ENCODE measurements around the gene TBC1D22A.

TBC1D22A gene

GRCh38 chr22:47034905-47035419 lies 272.5 kb downstream of the TBC1D22A start:
- H3K27me3 ChIP-seq (ENCODE audit: low read depth, low read length): no peaks in the 10 kb centered on the region
- H3K36me3 ChIP-seq (replicated peaks; ENCODE audit: low read depth, low read length): peaks cover 32% of the 10 kb centered on the region
- TF ChIP-seq CTCF (IDR thresholded peaks at IDR 0.05; ENCODE audit: low read depth, low read length) (no peak), EZH2phosphoT487 (IDR thresholded peaks at IDR 0.05; ENCODE audit: low read depth) (no peak)
- no peaks in the 10 kb centered on the region for H3K9me3 ChIP-seq (ENCODE audit: insufficient read depth, low read length)
- H3K27ac ChIP-seq (ENCODE audit: low read length): no peak overlapping the region
- H3K79me2 ChIP-seq (ENCODE audit: low read length): peaks cover 21% of the 10 kb centered on the region
- H2AFZ ChIP-seq (ENCODE audit: low read depth, low read length): no peak overlapping the region
- H4K20me1 ChIP-seq (ENCODE audit: insufficient read depth, low read length): peaks cover 89% of the 10 kb centered on the region
- H3K9ac ChIP-seq (ENCODE audit: low read length): no peak overlapping the region
- H3K4me3 ChIP-seq (ENCODE audit: low read length): no peak overlapping the region
- H3K4me2 ChIP-seq (ENCODE audit: low read length): no peak overlapping the region
- no peaks in the 10 kb centered on the region for H3K4me1 ChIP-seq (ENCODE audit: low read length)

GRCh38 chr22:47035425-47035881 lies 273.0 kb downstream of the TBC1D22A start:
- Histone ChIP-seq H3K79me2 (ENCODE audit: low read length) (peaks cover 21% of the 10 kb centered on the region), H4K20me1 (ENCODE audit: insufficient read depth, low read length) (peaks cover 88% of the 10 kb centered on the region), H3K27me3 (ENCODE audit: low read depth, low read length) (no peaks in the 10 kb centered on the region), H3K4me1 (ENCODE audit: low read length) (no peaks in the 10 kb centered on the region), H3K4me3 (ENCODE audit: low read length) (no peak overlapping the region), H3K27ac (ENCODE audit: low read length) (no peak overlapping the region), H3K4me2 (ENCODE audit: low read length) (no peak overlapping the region), H3K36me3 (replicated peaks; ENCODE audit: low read depth, low read length) (peaks cover 32% of the 10 kb centered on the region), H2AFZ (ENCODE audit: low read depth, low read length) (no peak overlapping the region), H3K9me3 (ENCODE audit: insufficient read depth, low read length) (no peaks in the 10 kb centered on the region), H3K9ac (ENCODE audit: low read length) (no peak overlapping the region)
- TF ChIP-seq EZH2phosphoT487 (IDR thresholded peaks at IDR 0.05; ENCODE audit: low read depth) (no peak), CTCF (IDR thresholded peaks at IDR 0.05; ENCODE audit: low read depth, low read length) (no peak)

- Histone ChIP-seq H2AFZ (ENCODE audit: low read depth, low read length) (no peak overlapping the region), H3K4me2 (ENCODE audit: low read length) (no peak overlapping the region), H3K27me3 (ENCODE audit: low read depth, low read length) (no peaks in the 10 kb centered on the region), H3K4me3 (ENCODE audit: low read length) (no peak overlapping the region), H3K9me3 (ENCODE audit: insufficient read depth, low read length) (no peaks in the 10 kb centered on the region), H3K36me3 (replicated peaks; ENCODE audit: low read depth, low read length) (peaks cover 27% of the 10 kb centered on the region), H3K4me1 (ENCODE audit: low read length) (no peaks in the 10 kb centered on the region), H4K20me1 (ENCODE audit: insufficient read depth, low read length) (peaks cover 86% of the 10 kb centered on the region), H3K9ac (ENCODE audit: low read length) (no peak overlapping the region), H3K27ac (ENCODE audit: low read length) (no peak overlapping the region), H3K79me2 (ENCODE audit: low read length) (peaks cover 17% of the 10 kb centered on the region)
- no peak for TF ChIP-seq CTCF (IDR thresholded peaks at IDR 0.05; ENCODE audit: low read depth, low read length)
These were observed 273.9 kb downstream of the TBC1D22A start for GRCh38 chr22:47036352-47036751.

- peaks cover 15% of the 10 kb centered on the region for H3K79me2 ChIP-seq (ENCODE audit: low read length)
- H3K4me3 ChIP-seq (ENCODE audit: low read length): no peak overlapping the region
- no peaks in the 10 kb centered on the region for H3K27me3 ChIP-seq (ENCODE audit: low read depth, low read length)
- H3K9me3 ChIP-seq (ENCODE audit: insufficient read depth, low read length): no peaks in the 10 kb centered on the region
- H4K20me1 ChIP-seq (ENCODE audit: insufficient read depth, low read length): peaks cover 86% of the 10 kb centered on the region
- H3K9ac ChIP-seq (ENCODE audit: low read length): no peak overlapping the region
- no peak overlapping the region for H2AFZ ChIP-seq (ENCODE audit: low read depth, low read length)
- TF ChIP-seq EZH2phosphoT487 (IDR thresholded peaks at IDR 0.05; ENCODE audit: low read depth) (no peak), CTCF (IDR thresholded peaks at IDR 0.05; ENCODE audit: low read depth, low read length) (no peak)
- no peak overlapping the region for H3K4me2 ChIP-seq (ENCODE audit: low read length)
- H3K36me3 ChIP-seq (replicated peaks; ENCODE audit: low read depth, low read length): peaks cover 22% of the 10 kb centered on the region
- H3K4me1 ChIP-seq (ENCODE audit: low read length): no peaks in the 10 kb centered on the region
- no peak overlapping the region for H3K27ac ChIP-seq (ENCODE audit: low read length)
These were observed 274.6 kb downstream of the TBC1D22A start for GRCh38 chr22:47036936-47037485.

All from OCI-LY3 (cell line).